ENCODE measurements around the gene DLK2.

DNA sequence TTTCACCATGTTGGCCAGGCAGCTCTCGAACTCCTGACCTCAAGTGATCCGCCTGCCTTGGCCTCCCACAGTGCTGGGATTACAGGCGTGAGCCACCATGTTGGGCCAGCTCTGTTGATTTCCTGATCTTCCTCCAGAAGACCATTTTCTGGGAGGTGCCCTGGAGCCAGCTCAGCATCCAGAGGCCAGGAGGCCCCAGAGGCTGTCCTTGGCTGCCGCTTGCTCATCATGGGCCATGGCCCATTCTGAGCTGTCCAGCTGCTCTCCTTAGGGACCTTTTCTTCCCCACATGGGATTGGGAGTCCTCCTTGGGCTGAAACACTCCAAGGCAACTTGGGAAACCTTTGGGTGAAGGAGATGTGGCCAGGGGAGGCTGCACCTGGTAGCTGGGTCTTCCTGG, 39.4 kb upstream of the DLK2 start:
- TF ChIP-seq, protein P1, sequence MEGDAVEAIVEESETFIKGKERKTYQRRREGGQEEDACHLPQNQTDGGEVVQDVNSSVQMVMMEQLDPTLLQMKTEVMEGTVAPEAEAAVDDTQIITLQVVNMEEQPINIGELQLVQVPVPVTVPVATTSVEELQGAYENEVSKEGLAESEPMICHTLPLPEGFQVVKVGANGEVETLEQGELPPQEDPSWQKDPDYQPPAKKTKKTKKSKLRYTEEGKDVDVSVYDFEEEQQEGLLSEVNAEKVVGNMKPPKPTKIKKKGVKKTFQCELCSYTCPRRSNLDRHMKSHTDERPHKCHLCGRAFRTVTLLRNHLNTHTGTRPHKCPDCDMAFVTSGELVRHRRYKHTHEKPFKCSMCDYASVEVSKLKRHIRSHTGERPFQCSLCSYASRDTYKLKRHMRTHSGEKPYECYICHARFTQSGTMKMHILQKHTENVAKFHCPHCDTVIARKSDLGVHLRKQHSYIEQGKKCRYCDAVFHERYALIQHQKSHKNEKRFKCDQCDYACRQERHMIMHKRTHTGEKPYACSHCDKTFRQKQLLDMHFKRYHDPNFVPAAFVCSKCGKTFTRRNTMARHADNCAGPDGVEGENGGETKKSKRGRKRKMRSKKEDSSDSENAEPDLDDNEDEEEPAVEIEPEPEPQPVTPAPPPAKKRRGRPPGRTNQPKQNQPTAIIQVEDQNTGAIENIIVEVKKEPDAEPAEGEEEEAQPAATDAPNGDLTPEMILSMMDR (conservative IDR thresholded peaks at IDR 0.05) = no peak
- TF ChIP-seq EZH2 (IDR thresholded peaks at IDR 0.05; ENCODE audit: low read depth) = no peak

All from PC-9 (cell line).